Thyroid gland (tissue), 4 donors: ENCODE measurements around the gene TP63. TPM values are rescaled to one million over a fixed set of nuclear protein-coding genes. Genes with fewer than 3 reads are reported as not detected.

Source experiments
- DNase-seq, 2 donors: peaks; one replicate each; pipeline ENCODE4 v3.0.0-alpha.2; 2019
- H3K27ac ChIP-seq, 3 donors: fragments of 200-600 bp; sonication (generic); 1 replicate in 2 of 3; 2 replicates in 1 of 3; pipeline ENCODE4 v1.5.1; 2016 to 2019; ENCODE audit warnings: mild to moderate bottlenecking in 1 of 3, moderate library complexity in 1 of 3
- H3K27me3 ChIP-seq: fragments of 200-600 bp; sonication (generic); one replicate; pipeline ENCODE4 v1.5.1; 2019
- H3K36me3 ChIP-seq, 2 donors: fragments of 200-600 bp; sonication (generic); one replicate each; pipeline ENCODE4 v1.5.1; 2016 to 2019
- H3K4me1 ChIP-seq, 2 donors: fragments of 200-600 bp; sonication (generic); one replicate each; pipeline ENCODE4 v1.5.1; 2017 to 2019
- H3K4me3 ChIP-seq, 3 donors: fragments of 200-600 bp; sonication (generic); replicated peaks in 1 of 3; 1 replicate in 2 of 3; 2 replicates in 1 of 3; pipeline ENCODE4 v1.5.1; 2016; ENCODE audit warnings: mild to moderate bottlenecking in 1 of 3
- H3K9me3 ChIP-seq: fragments of 200-600 bp; sonication (generic); one replicate; pipeline ENCODE4 v1.5.1; 2017
- POLR2A ChIP-seq, 2 donors: fragments of 450-650 bp; IDR thresholded peaks; one replicate each; pipeline ENCODE4 v1.6.1; 2017; ENCODE audit warnings: antibody characterized with exemption in 2 of 2, mild to moderate bottlenecking in 2 of 2, moderate library complexity in 1 of 2
- WGBS, 2 donors: methylation state at CpG; one replicate each; pipeline ENCODE4 v1.1.5; 2017; 5-methylcytosine and 5-hydroxymethylcytosine counted together
- intact Hi-C: fragments of 100-400 bp; cut with DNase I; formaldehyde crosslinking; loops from one replicate; pipeline ENCODE4 v1.15.1; 2023
- total RNA-seq, 4 donors: library from RNA; depleted of rRNA; stranded (reverse); fragments of >200 nt; gene quantifications; one replicate each; pipeline ENCODE4 v1.2.3, GENCODE V29; 2016
- TF ChIP-seq, protein P1 (sequence below), 6 experiments: fragments of 200-600 bp in 3 of 6; fragments of 450-650 bp in 3 of 6; sonication (generic) in 3 of 6; IDR thresholded peaks; one replicate each; pipeline ENCODE4 v1.5.1; 2016 to 2019; ENCODE audit warnings: antibody characterized with exemption in 6 of 6, mild to moderate bottlenecking in 2 of 6, inconsistent platforms in 1 of 6, moderate library complexity in 1 of 6

Gene TP63
- total RNA-seq, 4 donors from 2014 or later, result 1.2 to 1.3 TPM; not detected in 2

DNA sequence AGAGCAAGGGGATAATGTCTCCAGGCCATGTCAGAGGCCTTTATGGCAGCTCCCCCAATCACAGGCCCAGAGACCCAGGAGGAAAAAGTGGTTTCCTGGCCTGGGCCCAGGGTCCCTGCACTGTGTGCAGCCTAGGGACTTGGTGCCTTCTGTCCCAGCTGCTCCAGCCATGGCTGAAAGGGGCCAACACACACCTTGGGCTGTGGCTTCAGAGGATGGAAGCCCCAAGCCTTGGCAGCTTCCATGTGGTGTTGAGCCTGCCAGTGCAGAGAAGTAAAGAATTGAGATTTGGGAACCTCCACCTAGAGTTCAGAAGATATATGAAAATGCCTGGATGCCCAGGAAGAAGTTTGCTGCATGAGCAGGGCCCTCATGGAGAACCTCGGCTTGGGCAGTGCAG lies 18.1 kb upstream of the TP63 start:
- no peak for DNase-seq
- Histone ChIP-seq H3K9me3 (no peaks in the 10 kb centered on the region), H3K36me3 (no peaks in the 10 kb centered on the region), H3K27me3 (no peaks in the 10 kb centered on the region), H3K4me3 (no peak overlapping the region), H3K27ac (no peak overlapping the region), H3K4me1 (no peaks in the 10 kb centered on the region)
- 89 to 100% methylated on average over 1 of the region's 1 CpG for WGBS, 2 donors
- no peak for TF ChIP-seq POLR2A (IDR thresholded peaks at IDR 0.05)
- TF ChIP-seq, protein P1, sequence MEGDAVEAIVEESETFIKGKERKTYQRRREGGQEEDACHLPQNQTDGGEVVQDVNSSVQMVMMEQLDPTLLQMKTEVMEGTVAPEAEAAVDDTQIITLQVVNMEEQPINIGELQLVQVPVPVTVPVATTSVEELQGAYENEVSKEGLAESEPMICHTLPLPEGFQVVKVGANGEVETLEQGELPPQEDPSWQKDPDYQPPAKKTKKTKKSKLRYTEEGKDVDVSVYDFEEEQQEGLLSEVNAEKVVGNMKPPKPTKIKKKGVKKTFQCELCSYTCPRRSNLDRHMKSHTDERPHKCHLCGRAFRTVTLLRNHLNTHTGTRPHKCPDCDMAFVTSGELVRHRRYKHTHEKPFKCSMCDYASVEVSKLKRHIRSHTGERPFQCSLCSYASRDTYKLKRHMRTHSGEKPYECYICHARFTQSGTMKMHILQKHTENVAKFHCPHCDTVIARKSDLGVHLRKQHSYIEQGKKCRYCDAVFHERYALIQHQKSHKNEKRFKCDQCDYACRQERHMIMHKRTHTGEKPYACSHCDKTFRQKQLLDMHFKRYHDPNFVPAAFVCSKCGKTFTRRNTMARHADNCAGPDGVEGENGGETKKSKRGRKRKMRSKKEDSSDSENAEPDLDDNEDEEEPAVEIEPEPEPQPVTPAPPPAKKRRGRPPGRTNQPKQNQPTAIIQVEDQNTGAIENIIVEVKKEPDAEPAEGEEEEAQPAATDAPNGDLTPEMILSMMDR (IDR thresholded peaks at IDR 0.05), result no peak
- intact Hi-C loops, result no loop called here

DNA sequence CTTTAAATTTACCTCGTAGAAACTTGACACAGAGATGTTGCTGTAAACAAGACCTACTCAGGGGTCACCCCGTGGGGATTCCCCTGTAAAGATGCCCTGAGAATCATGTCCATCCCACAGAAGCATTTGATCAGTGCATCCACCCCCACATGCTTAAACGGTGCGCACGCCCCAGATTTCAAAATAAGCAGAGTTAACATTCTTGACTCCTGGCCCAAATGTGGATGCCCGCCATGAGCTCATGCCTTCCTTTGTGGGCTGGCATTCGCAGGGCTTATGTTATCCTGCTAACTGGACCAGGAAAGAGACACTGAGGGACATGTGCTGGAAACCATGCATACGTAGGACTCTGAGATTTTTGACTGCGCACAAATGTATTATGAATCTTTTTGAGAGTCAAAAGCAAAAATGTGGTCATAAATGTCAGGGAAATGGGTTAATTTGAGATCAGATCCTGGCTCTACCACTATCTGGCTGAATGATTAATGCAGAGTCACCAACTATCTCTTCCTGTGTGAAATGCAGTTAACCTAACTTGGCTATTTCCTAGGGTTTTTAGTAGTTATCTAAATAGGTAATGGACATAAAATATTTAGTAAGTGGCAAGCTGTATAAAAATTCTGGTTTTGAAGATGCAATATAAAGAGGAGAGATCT lies 9.1 kb upstream of the TP63 start:
- intact Hi-C loops, result no loop called here
- no peak overlapping the region for H3K27ac ChIP-seq
- no peaks in the 10 kb centered on the region for H3K4me1 ChIP-seq
- H3K27me3 ChIP-seq, result no peaks in the 10 kb centered on the region
- H3K36me3 ChIP-seq, result no peaks in the 10 kb centered on the region
- H3K4me3 ChIP-seq, result no peak overlapping the region
- 88% methylated on average over 9 of the region's 9 CpGs for WGBS, 2 donors
- TF ChIP-seq, protein P1 (IDR thresholded peaks at IDR 0.05), result no peak
- TF ChIP-seq POLR2A (IDR thresholded peaks at IDR 0.05), result no peak
- no peaks in the 10 kb centered on the region for H3K9me3 ChIP-seq
- DNase-seq, result no peak

DNA sequence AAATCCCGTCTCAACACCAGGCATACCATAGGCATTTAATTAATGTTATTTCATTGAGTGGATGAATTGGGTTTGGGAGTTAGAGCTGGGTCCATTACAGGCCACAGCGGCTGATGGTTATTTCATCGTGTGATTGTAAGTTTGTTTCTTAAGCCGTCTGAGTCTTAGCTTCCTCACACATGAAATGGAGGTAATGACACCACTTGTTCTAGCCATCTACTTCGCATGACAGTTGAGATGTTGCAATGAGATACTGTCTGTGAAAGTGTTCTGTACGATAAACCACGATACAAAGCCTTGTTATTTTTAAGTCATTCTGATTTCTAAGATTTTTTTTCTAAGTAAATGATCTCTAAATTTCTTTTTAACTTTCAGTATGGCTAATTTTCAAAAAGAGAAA lies 8.6 kb upstream of the TP63 start:
- 85 to 87% methylated on average over 7 of the region's 7 CpGs for WGBS, 2 donors
- Histone ChIP-seq H3K36me3 (no peaks in the 10 kb centered on the region), H3K4me3 (no peak overlapping the region), H3K4me1 (no peaks in the 10 kb centered on the region), H3K27ac (no peak overlapping the region), H3K9me3 (no peaks in the 10 kb centered on the region), H3K27me3 (no peaks in the 10 kb centered on the region)
- no peak for TF ChIP-seq POLR2A (IDR thresholded peaks at IDR 0.05)
- TF ChIP-seq, protein P1 (IDR thresholded peaks at IDR 0.05), result no peak
- intact Hi-C loops, result no loop called here
- DNase-seq, result no peak

DNA sequence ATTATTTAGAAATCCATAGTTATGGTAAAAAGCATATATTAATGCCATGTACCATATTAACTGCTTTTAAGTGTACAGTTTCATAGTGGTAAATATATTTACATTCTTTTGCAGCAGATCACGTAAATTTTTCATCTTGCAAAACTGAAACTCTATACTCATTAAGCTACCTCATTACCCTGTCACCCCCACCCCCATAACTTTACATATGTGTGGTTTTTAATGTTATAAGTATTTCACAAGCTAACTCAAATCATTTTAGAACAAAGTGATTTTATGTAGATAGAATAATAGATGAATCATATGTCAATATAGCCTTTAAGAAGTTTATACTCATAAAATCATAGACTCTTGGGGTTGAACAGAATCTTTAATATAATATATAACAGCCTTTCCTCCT lies 7.1 kb upstream of the TP63 start:
- Histone ChIP-seq H3K4me3 (no peak overlapping the region), H3K27me3 (no peaks in the 10 kb centered on the region), H3K4me1 (no peaks in the 10 kb centered on the region), H3K36me3 (no peaks in the 10 kb centered on the region), H3K9me3 (no peaks in the 10 kb centered on the region), H3K27ac (no peak overlapping the region)
- intact Hi-C loops, result no loop called here
- TF ChIP-seq POLR2A (IDR thresholded peaks at IDR 0.05), result no peak
- TF ChIP-seq, protein P1 (IDR thresholded peaks at IDR 0.05), result no peak
- 84 to 92% methylated on average over 1 of the region's 1 CpG for WGBS, 2 donors
- no peak for DNase-seq

DNA sequence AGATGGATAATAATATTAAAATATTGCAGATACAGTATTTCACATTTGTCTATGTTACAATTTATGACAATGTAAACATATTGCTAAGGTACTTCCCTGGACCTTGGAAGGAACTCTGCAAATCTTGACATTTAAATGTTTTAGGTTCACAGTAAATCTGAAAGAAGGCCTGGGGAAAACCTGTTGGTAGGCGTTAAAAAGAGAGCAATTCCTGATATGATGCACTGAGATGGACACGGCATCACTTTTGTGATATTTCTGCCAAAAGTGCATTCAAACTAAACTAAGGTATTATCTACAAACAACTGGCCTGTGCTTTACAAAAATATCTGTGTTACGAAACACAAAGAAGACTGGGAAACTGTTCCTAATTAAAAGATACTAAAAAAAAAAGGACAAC lies 6.1 kb upstream of the TP63 start:
- intact Hi-C loops, result no loop called here
- WGBS, 2 donors, result 83 to 92% methylated on average over 3 of the region's 3 CpGs
- Histone ChIP-seq H3K27me3 (no peaks in the 10 kb centered on the region), H3K36me3 (no peaks in the 10 kb centered on the region), H3K27ac (no peak overlapping the region), H3K9me3 (no peaks in the 10 kb centered on the region), H3K4me1 (no peaks in the 10 kb centered on the region), H3K4me3 (no peak overlapping the region)
- DNase-seq, result no peak
- TF ChIP-seq, protein P1 (IDR thresholded peaks at IDR 0.05), result no peak
- no peak for TF ChIP-seq POLR2A (IDR thresholded peaks at IDR 0.05)
